GM06990 (cell line): Measurements from ENCODE around the gene ASB3.
A peak's percentile ranks its signal among the peaks of the same experiment; 100 is the strongest.
"Not testable (repeated sequence)": the region's sequence is repeated elsewhere in the genome, so short reads cannot be mapped to it uniquely, and the experiment has no call there.

Experiments used
- DNase-seq: peaks from one replicate; pipeline ENCODE4 v3.0.0-alpha.2; 2011; ENCODE audit not compliant: insufficient read length; ENCODE audit errors: extremely low read depth
- H3K27me3 ChIP-seq: replicated peaks from 2 replicates; pipeline ENCODE4 v1.6.0; 2011; ENCODE audit warnings: low read length; ENCODE audit not compliant: control insufficient read depth, insufficient read depth
- H3K36me3 ChIP-seq: 2 replicates; pipeline ENCODE4 v1.5.1; 2011; ENCODE audit warnings: low read length; ENCODE audit not compliant: control insufficient read depth, insufficient read depth
- H3K4me3 ChIP-seq: replicated peaks from 2 replicates; pipeline ENCODE4 v1.5.1; 2011; ENCODE audit warnings: low read depth, mild to moderate bottlenecking, control low read depth, low read length
- CTCF ChIP-seq: IDR thresholded peaks from 2 replicates; pipeline ENCODE4 v1.5.1; 2011; ENCODE audit warnings: low read length, control low read depth, mild to moderate bottlenecking, inconsistent platforms; ENCODE audit not compliant: insufficient read depth, poor library complexity, severe bottlenecking

ASB3 gene

GRCh38 chr2:53769318-53769945 lies 17.3 kb downstream of the ASB3 start:
- no peak overlapping the region for H3K4me3 ChIP-seq
- no peaks in the 10 kb centered on the region for H3K27me3 ChIP-seq
- DNase-seq, result no peak
- H3K36me3 ChIP-seq, result peaks cover 2% of the 10 kb centered on the region; the same call in 1 of the 2 replicates
- TF ChIP-seq CTCF, result no peak

GRCh38 chr2:53768242-53768542 lies 18.6 kb downstream of the ASB3 start:
- peak overlapping the region; percentile 95 for H3K4me3 ChIP-seq
- no peak for DNase-seq
- no peak for TF ChIP-seq CTCF
- no peaks in the 10 kb centered on the region for H3K27me3 ChIP-seq
- no peaks in the 10 kb centered on the region; the same call in 1 of the 2 replicates for H3K36me3 ChIP-seq

GRCh38 chr2:53767405-53768241 lies 19.1 kb downstream of the ASB3 start, which contains the start of gene CHAC2:
Gene CHAC2 (plus strand): TSS chr2:53767804. CDS start chr2:53767887, 83 bp downstream.
- Histone ChIP-seq H3K27me3 (no peaks in the 10 kb centered on the region), H3K36me3 (no peaks in the 10 kb centered on the region; the same call in 1 of the 2 replicates), H3K4me3 (peak within 1 kb of the TSS; percentile 95)
- TF ChIP-seq CTCF, result peak; percentile 25
- DNase-seq, result peak; percentile 93

- TF ChIP-seq CTCF, result no peak
- Histone ChIP-seq H3K27me3 (no peaks in the 10 kb centered on the region), H3K4me3 (no peak overlapping the region), H3K36me3 (no peaks in the 10 kb centered on the region; the same call in 1 of the 2 replicates)
- no peak for DNase-seq
Observed at GRCh38 chr2:53765767-53766166, 21.0 kb downstream of the ASB3 start.

GRCh38 chr2:53757206-53757605 lies 29.5 kb downstream of the ASB3 start:
- H3K4me3 ChIP-seq, H3K27me3 ChIP-seq, DNase-seq, H3K36me3 ChIP-seq: not testable (repeated sequence)

- DNase-seq, result no peak
- no peaks in the 10 kb centered on the region for H3K27me3 ChIP-seq
- TF ChIP-seq CTCF, result no peak
- no peaks in the 10 kb centered on the region; the same call in 1 of the 2 replicates for H3K36me3 ChIP-seq
- H3K4me3 ChIP-seq, result no peak overlapping the region
Observed at GRCh38 chr2:53756644-53757043, 30.1 kb downstream of the ASB3 start.
